Retinal pigment epithelial cell (primary cell): ENCODE measurements around the gene LTBP4.

Experiments
- DNase-seq: peaks from one replicate; pipeline ENCODE4 v3.0.0-alpha.2; 2010; ENCODE audit warnings: low read depth
- H3K4me3 ChIP-seq: 2 replicates; pipeline ENCODE4 v1.5.1; 2011; ENCODE audit warnings: mild to moderate bottlenecking, low read length, control low read depth, moderate library complexity
- CTCF ChIP-seq: conservative IDR thresholded peaks from 2 replicates; pipeline ENCODE4 v1.5.1; 2011; ENCODE audit warnings: low read depth, low read length, control low read depth, inconsistent platforms

Gene LTBP4

GRCh38 chr19:40626918-40627317 lies 25.7 kb downstream of the LTBP4 start:
- TF ChIP-seq CTCF: no peak
- no peak overlapping the region for H3K4me3 ChIP-seq
- no peak for DNase-seq

- TF ChIP-seq CTCF: no peak
- no peak for DNase-seq
- H3K4me3 ChIP-seq: no peak overlapping the region
These were observed 26.5 kb downstream of the LTBP4 start for GRCh38 chr19:40627486-40628279.

GRCh38 chr19:40629346-40629745 lies 28.2 kb downstream of the LTBP4 start:
- no peak overlapping the region for H3K4me3 ChIP-seq
- no peak for DNase-seq
- TF ChIP-seq CTCF: no peak

GRCh38 chr19:40630571-40631160 lies 29.5 kb downstream of the LTBP4 start:
- no peak for TF ChIP-seq CTCF
- no peak for DNase-seq
- no peak overlapping the region for H3K4me3 ChIP-seq

- TF ChIP-seq CTCF: no peak
- H3K4me3 ChIP-seq: no peak overlapping the region
- no peak for DNase-seq
These were observed 31.3 kb downstream of the LTBP4 start for GRCh38 chr19:40632311-40633036.

- H3K4me3 ChIP-seq: no peak overlapping the region
- no peak for DNase-seq
- no peak for TF ChIP-seq CTCF
These were observed 32.0 kb downstream of the LTBP4 start for GRCh38 chr19:40633207-40633606.
